Left ventricle myocardium inferior (tissue), 1 donor: ENCODE data around the gene DENND6A. TPM values are rescaled to one million over a fixed set of nuclear protein-coding genes. Genes with fewer than 3 reads are reported as not detected.
A peak's percentile ranks its signal among the peaks of the same experiment; 100 is the strongest.

Source experiments
- DNase-seq: peaks from one replicate; pipeline ENCODE4 v3.0.0-alpha.2; 2020
- H3K27ac ChIP-seq: fragments of 200-600 bp; replicated peaks from 2 replicates; pipeline ENCODE4 v1.8.0; 2021
- H3K27me3 ChIP-seq: fragments of 200-600 bp; 2 replicates; pipeline ENCODE4 v1.8.0; 2021; ENCODE audit warnings: low read depth
- H3K36me3 ChIP-seq: fragments of 200-600 bp; 2 replicates; pipeline ENCODE4 v1.8.0; 2021
- H3K4me1 ChIP-seq: fragments of 200-600 bp; 2 replicates; pipeline ENCODE4 v1.8.0; 2021
- H3K4me3 ChIP-seq: fragments of 200-600 bp; 2 replicates; pipeline ENCODE4 v1.8.0; 2021; ENCODE audit warnings: mild to moderate bottlenecking, moderate library complexity
- H3K9me3 ChIP-seq: fragments of 200-600 bp; replicated peaks from 2 replicates; pipeline ENCODE4 v1.8.0; 2021
- CTCF ChIP-seq: fragments of 200-600 bp; IDR thresholded peaks from 2 replicates; pipeline ENCODE4 v1.8.0; 2021; ENCODE audit warnings: antibody characterized with exemption, mild to moderate bottlenecking, borderline replicate concordance
- intact Hi-C: fragments of 100-400 bp; cut with micrococcal nuclease; formaldehyde crosslinking; loops from one replicate; pipeline ENCODE4 v1.11.0; 2022
- total RNA-seq: library from RNA; stranded (reverse); fragmentation: NEBNext Ultra II Directional; extraction: Animal tissue kit (Norgen Biotek cat#: 25700); gene quantifications from one replicate; pipeline ENCODE4 v1.2.1, GENCODE V29; 2021
- donor health status: DM: no; HTN: yes; CAD: no; lungs with severe emphysema.

DENND6A gene
- total RNA-seq, 1 donor from 2014 or later, result 14.7 TPM

- Histone ChIP-seq H3K27ac (no peak overlapping the region), H3K27me3 (no peaks in the 10 kb centered on the region), H3K36me3 (peaks cover 35% of the 10 kb centered on the region), H3K4me1 (peaks cover 29% of the 10 kb centered on the region), H3K9me3 (no peaks in the 10 kb centered on the region), H3K4me3 (no peak overlapping the region)
- no peak for TF ChIP-seq CTCF
- intact Hi-C loops, result no loop called here
- DNase-seq, result no peak
Measured at GRCh38 chr3:57670543-57670942, 22.3 kb downstream of the DENND6A start.

- Histone ChIP-seq H3K9me3 (no peaks in the 10 kb centered on the region), H3K36me3 (peaks cover 83% of the 10 kb centered on the region), H3K27me3 (no peaks in the 10 kb centered on the region), H3K4me3 (no peak overlapping the region), H3K4me1 (peaks cover 21% of the 10 kb centered on the region), H3K27ac (no peak overlapping the region)
- no peak for DNase-seq
- intact Hi-C loops, result no loop called here
- TF ChIP-seq CTCF, result no peak
Measured at GRCh38 chr3:57661404-57661803, 31.5 kb downstream of the DENND6A start.

DNA sequence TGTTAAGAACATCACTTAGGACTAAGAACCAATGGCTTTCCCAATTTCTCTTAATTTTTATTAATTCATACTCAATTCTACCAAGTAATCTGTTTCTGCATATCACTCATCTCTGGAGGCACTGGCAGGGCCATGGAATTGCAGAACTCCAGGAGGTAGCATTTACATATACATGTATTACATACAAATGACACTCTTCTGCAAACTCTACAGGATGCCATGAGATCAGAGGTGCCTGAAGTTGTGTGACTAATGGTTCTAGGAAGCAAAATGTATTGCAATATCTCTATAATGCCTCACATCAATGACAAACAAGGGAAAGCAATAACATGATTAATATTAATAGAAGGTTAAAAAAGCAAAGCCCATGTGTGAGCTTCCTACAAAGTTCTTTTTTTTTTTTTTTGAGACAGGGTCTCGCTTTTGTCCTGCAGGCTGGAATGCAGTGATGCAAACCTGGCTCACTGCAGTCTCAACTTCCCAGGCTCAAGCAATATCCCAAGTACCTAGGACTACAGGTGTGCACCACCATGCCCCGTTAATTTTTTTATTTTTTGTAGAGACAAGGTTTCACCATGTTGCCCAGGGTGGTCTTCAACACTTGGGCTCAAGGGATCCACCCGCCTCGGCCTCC is 33.0 kb downstream of the DENND6A start:
- no peak overlapping the region for H3K4me3 ChIP-seq
- H3K4me1 ChIP-seq, result peaks cover 21% of the 10 kb centered on the region
- intact Hi-C loops, result no loop called here
- no peaks in the 10 kb centered on the region for H3K9me3 ChIP-seq
- TF ChIP-seq CTCF, result no peak
- H3K27ac ChIP-seq, result peak overlapping the region; percentile 76
- peaks cover 83% of the 10 kb centered on the region for H3K36me3 ChIP-seq
- no peaks in the 10 kb centered on the region for H3K27me3 ChIP-seq
- DNase-seq, result no peak

GRCh38 chr3:57659004-57659673 is 33.7 kb downstream of the DENND6A start:
- Histone ChIP-seq H3K4me1 (peaks cover 21% of the 10 kb centered on the region), H3K27me3 (no peaks in the 10 kb centered on the region), H3K4me3 (no peak overlapping the region), H3K9me3 (no peaks in the 10 kb centered on the region), H3K27ac (peak overlapping the region; percentile 76), H3K36me3 (peaks cover 83% of the 10 kb centered on the region)
- no peak for DNase-seq
- intact Hi-C loops, result no loop called here
- no peak for TF ChIP-seq CTCF

GRCh38 chr3:57658536-57658935 is 34.3 kb downstream of the DENND6A start:
- no peak for TF ChIP-seq CTCF
- no peaks in the 10 kb centered on the region for H3K27me3 ChIP-seq
- intact Hi-C loops, result no loop called here
- peak overlapping the region; percentile 76 for H3K27ac ChIP-seq
- DNase-seq, result no peak
- H3K4me1 ChIP-seq, result peaks cover 21% of the 10 kb centered on the region
- no peak overlapping the region for H3K4me3 ChIP-seq
- no peaks in the 10 kb centered on the region for H3K9me3 ChIP-seq
- H3K36me3 ChIP-seq, result peaks cover 81% of the 10 kb centered on the region
